RWPE2 (cell line): ENCODE data around the gene CMSS1.
A peak's percentile ranks its signal among the peaks of the same experiment; 100 is the strongest.

Experiments
- ATAC-seq: fragments of 200-7000 bp; cut with Tn5 transposase; 3 replicates; pipeline ENCODE4 v1.9.1; 2021; ENCODE audit warnings: low read depth
- DNase-seq: peaks from one replicate; pipeline ENCODE4 v3.0.0-alpha.2; 2020; ENCODE audit warnings: low spot score
- H3K27ac ChIP-seq: fragments of 450-650 bp; 2 replicates; pipeline ENCODE4 v1.5.1; 2017; ENCODE audit warnings: mild to moderate bottlenecking; ENCODE audit not compliant: poor library complexity, severe bottlenecking
- H3K27me3 ChIP-seq: fragments of 250-450 bp; sonication (Bioruptor Pico); 2 replicates; pipeline ENCODE4 v1.5.1; 2021; ENCODE audit warnings: mild to moderate bottlenecking, moderate library complexity; ENCODE audit not compliant: insufficient read depth, poor library complexity, severe bottlenecking
- H3K36me3 ChIP-seq: fragments of 250-450 bp; sonication (Bioruptor Pico); 2 replicates; pipeline ENCODE4 v1.5.1; 2020; ENCODE audit warnings: low read depth, mild to moderate bottlenecking, moderate library complexity
- H3K4me1 ChIP-seq: fragments of 250-450 bp; sonication (Bioruptor Pico); 2 replicates; pipeline ENCODE4 v1.5.1; 2021; ENCODE audit warnings: mild to moderate bottlenecking, moderate library complexity; ENCODE audit not compliant: insufficient read depth, poor library complexity, severe bottlenecking
- H3K4me3 ChIP-seq: fragments of 250-450 bp; sonication (Bioruptor Pico); 2 replicates; pipeline ENCODE4 v1.5.1; 2021; ENCODE audit warnings: mild to moderate bottlenecking, moderate library complexity; ENCODE audit not compliant: severe bottlenecking
- H3K9me3 ChIP-seq: fragments of 250-450 bp; sonication (Bioruptor Pico); 2 replicates; pipeline ENCODE4 v1.5.1; 2021; ENCODE audit warnings: mild to moderate bottlenecking, moderate library complexity; ENCODE audit not compliant: severe bottlenecking
- TF ChIP-seq, protein P1 (sequence below): fragments of 450-650 bp; IDR thresholded peaks from one replicate; pipeline ENCODE4 v1.5.1; 2017; ENCODE audit warnings: mild to moderate bottlenecking, moderate library complexity; ENCODE audit not compliant: poor library complexity, severe bottlenecking

Gene CMSS1

DNA sequence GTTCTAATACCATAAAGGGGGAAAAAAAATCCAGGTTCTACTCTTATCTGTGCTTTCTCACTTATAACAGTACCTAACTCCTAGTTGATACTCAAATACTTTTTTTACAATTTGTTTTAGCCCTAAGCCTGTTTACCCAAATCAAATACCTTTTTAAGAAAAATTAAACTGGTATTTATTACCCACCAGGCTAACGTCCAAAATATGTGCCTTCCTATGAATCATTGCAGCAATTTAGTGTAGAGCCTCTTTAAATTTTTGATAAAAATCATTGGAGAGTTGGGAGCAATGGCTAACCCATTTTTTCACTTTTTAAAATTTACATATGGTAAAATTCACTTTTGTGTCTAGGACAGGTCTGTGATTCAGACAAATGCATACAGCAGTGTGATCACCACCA is 268.7 kb downstream of the CMSS1 start:
- no peaks in the 10 kb centered on the region for H3K9me3 ChIP-seq
- H3K36me3 ChIP-seq, result no peaks in the 10 kb centered on the region
- no peak overlapping the region for H3K4me3 ChIP-seq
- no peaks in the 10 kb centered on the region for H3K4me1 ChIP-seq
- TF ChIP-seq, protein P1, sequence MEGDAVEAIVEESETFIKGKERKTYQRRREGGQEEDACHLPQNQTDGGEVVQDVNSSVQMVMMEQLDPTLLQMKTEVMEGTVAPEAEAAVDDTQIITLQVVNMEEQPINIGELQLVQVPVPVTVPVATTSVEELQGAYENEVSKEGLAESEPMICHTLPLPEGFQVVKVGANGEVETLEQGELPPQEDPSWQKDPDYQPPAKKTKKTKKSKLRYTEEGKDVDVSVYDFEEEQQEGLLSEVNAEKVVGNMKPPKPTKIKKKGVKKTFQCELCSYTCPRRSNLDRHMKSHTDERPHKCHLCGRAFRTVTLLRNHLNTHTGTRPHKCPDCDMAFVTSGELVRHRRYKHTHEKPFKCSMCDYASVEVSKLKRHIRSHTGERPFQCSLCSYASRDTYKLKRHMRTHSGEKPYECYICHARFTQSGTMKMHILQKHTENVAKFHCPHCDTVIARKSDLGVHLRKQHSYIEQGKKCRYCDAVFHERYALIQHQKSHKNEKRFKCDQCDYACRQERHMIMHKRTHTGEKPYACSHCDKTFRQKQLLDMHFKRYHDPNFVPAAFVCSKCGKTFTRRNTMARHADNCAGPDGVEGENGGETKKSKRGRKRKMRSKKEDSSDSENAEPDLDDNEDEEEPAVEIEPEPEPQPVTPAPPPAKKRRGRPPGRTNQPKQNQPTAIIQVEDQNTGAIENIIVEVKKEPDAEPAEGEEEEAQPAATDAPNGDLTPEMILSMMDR, result no peak
- ATAC-seq (no peak), DNase-seq (no peak)
- H3K27ac ChIP-seq, result no peak overlapping the region
- no peaks in the 10 kb centered on the region for H3K27me3 ChIP-seq

- TF ChIP-seq, protein P1, result no peak
- Histone ChIP-seq H3K27ac (no peak overlapping the region), H3K36me3 (no peaks in the 10 kb centered on the region), H3K9me3 (no peaks in the 10 kb centered on the region), H3K4me1 (no peaks in the 10 kb centered on the region), H3K4me3 (no peak overlapping the region), H3K27me3 (no peaks in the 10 kb centered on the region)
- DNase-seq, result no peak
- 0 out of 3 replicates have a peak, but pooled peaks have one; percentile 12 for ATAC-seq
Observed at GRCh38 chr3:100087198-100087597, 269.5 kb downstream of the CMSS1 start.

DNA sequence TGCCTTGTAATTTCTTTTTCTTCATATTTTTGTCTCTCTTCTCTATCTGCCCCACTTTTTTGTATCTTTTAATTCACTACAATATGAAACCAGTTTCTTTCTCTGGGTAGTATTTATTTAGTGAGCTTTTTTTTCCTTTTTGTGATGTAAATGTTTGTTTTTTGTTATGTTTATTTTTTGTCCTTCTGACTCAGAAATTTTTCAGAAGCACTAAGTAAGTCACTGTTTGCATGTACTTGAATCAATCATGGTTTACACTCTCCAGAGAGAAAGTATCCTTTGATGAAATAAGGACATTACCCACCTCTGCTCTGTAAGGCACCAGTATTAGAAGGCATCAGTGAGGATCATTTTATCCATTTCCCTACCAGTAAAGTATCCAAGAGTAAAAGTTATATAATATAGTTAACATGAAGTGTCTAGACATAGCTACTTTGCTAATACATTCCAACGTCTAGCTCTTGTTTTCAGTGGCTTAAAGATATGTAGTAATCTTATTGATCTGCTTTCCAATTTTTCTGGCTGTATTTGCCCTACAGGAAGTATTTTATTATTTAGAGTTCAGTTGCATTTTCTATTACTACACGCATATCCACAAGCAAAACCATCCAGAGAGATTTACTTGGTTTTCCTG is 271.2 kb downstream of the CMSS1 start:
- no peaks in the 10 kb centered on the region for H3K27me3 ChIP-seq
- H3K27ac ChIP-seq, result no peak overlapping the region
- no peaks in the 10 kb centered on the region for H3K4me1 ChIP-seq
- H3K9me3 ChIP-seq, result no peaks in the 10 kb centered on the region
- DNase-seq (no peak), ATAC-seq (no peak)
- no peak overlapping the region for H3K4me3 ChIP-seq
- TF ChIP-seq, protein P1, result no peak
- no peaks in the 10 kb centered on the region for H3K36me3 ChIP-seq

- ATAC-seq (peak; percentile 68; the same call in 2 of the 3 replicates), DNase-seq (no peak)
- H3K36me3 ChIP-seq, result no peaks in the 10 kb centered on the region
- H3K27me3 ChIP-seq, result no peaks in the 10 kb centered on the region
- no peak overlapping the region for H3K4me3 ChIP-seq
- no peak overlapping the region for H3K27ac ChIP-seq
- no peaks in the 10 kb centered on the region for H3K9me3 ChIP-seq
- TF ChIP-seq, protein P1, result peak; percentile 41
- no peaks in the 10 kb centered on the region for H3K4me1 ChIP-seq
Observed at GRCh38 chr3:100089812-100090668, 272.4 kb downstream of the CMSS1 start.

DNA sequence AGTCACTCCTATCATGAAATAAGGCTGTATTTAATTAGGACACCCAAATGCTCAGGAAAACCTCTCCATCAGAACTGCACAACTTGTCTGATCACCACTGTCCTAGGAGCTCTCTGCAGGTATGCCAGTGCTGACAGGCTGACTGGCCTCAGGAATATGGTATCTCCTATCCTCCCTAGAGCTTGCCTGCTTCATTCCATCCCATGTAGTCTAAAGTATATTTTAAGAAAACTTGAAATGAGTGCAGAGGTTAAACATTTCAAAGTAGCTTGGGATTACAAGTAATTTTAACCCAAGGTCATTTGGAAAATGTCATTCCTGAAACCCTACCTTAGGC is 273.0 kb downstream of the CMSS1 start:
- no peaks in the 10 kb centered on the region for H3K4me1 ChIP-seq
- H3K27me3 ChIP-seq, result no peaks in the 10 kb centered on the region
- no peak for ATAC-seq
- no peak overlapping the region for H3K4me3 ChIP-seq
- H3K36me3 ChIP-seq, result no peaks in the 10 kb centered on the region
- no peak overlapping the region for H3K27ac ChIP-seq
- TF ChIP-seq, protein P1, result no peak
- no peak for DNase-seq
- no peaks in the 10 kb centered on the region for H3K9me3 ChIP-seq
